ENCODE data around the gene RNFT2. TPM values are rescaled to one million over a fixed set of nuclear protein-coding genes. Genes with fewer than 3 reads are reported as not detected.

RNFT2 gene
- 1.1 and 2.9 TPM in 2 replicates for total RNA-seq

GRCh38 chr12:116737774-116738657 lies at the start of gene RNFT2, which contains the start of gene SPRING1:
RNFT2 (plus strand) TSS chr12:116738315; CDS start chr12:116740498, 2,183 bp downstream.
SPRING1 (minus strand) TSS chr12:116738069; CDS start chr12:116737900, 169 bp downstream.

GRCh38 chr12:116881325-116881876 lies 143.3 kb downstream of the RNFT2 start, which contains the start of gene HRK:
HRK (minus strand) TSS chr12:116881441; CDS start chr12:116881307, 134 bp downstream.

Other genes starting within 250 kb of the RNFT2 start
- gene MAP1LC3B2, start 178.9 kb upstream of the RNFT2 start, total RNA-seq: 0.31 and 0.32 TPM in 2 replicates
- gene SPRING1, start 246 bp upstream of the RNFT2 start, total RNA-seq: 18.8 and 24.9 TPM in 2 replicates
- not detected in 2 replicates for gene HRK, start 143.1 kb downstream of the RNFT2 start, total RNA-seq
- 5.8 and 17.7 TPM in 2 replicates for gene FBXW8, start 172.6 kb downstream of the RNFT2 start, total RNA-seq